GM20000 (cell line): ENCODE measurements around the gene PIAS4.

ENCODE experiments used
- DNase-seq: peaks from one replicate; pipeline ENCODE4 v3.0.0; 2012; ENCODE audit warnings: low spot score
- CTCF ChIP-seq: IDR thresholded peaks from 2 replicates; pipeline ENCODE4 v1.5.1; 2012; ENCODE audit warnings: mild to moderate bottlenecking, control low read depth; ENCODE audit errors: extremely low read depth, missing control alignments

PIAS4 gene

GRCh38 chr19:4043966-4044715, 36.6 kb downstream of the PIAS4 start:
- no peak for DNase-seq
- no peak for TF ChIP-seq CTCF

- TF ChIP-seq CTCF = no peak
- DNase-seq = no peak
Observed at GRCh38 chr19:4044990-4045465, 37.5 kb downstream of the PIAS4 start.

GRCh38 chr19:4045597-4046361, 38.2 kb downstream of the PIAS4 start:
- no peak for DNase-seq
- no peak for TF ChIP-seq CTCF

- TF ChIP-seq CTCF = no peak
- no peak for DNase-seq
Observed at GRCh38 chr19:4046362-4046691, 38.8 kb downstream of the PIAS4 start.

GRCh38 chr19:4046946-4047683, 39.6 kb downstream of the PIAS4 start:
- DNase-seq = no peak
- no peak for TF ChIP-seq CTCF

- TF ChIP-seq CTCF = no peak
- no peak for DNase-seq
Observed at GRCh38 chr19:4049432-4049831, 41.9 kb downstream of the PIAS4 start.
